ENCODE results near the gene PRSS57.
"Not testable (repeated sequence)": the region's sequence is repeated elsewhere in the genome, so short reads cannot be mapped to it uniquely, and the experiment has no call there.

GRCh38 chr19:740816-741505 lies 45.7 kb upstream of the PRSS57 start:
- not testable (repeated sequence) for TF ChIP-seq POLR2AphosphoS5 (IDR thresholded peaks at IDR 0.05; ENCODE audit: low read depth, low read length); CTCF (IDR thresholded peaks at IDR 0.05); SIN3A (IDR thresholded peaks at IDR 0.05; ENCODE audit: borderline replicate concordance, insufficient read depth, low read depth, low read length); REST (IDR thresholded peaks at IDR 0.05; ENCODE audit: insufficient read depth in 1 of 2, low read depth in 2 of 2, low read length in 1 of 2)

Measured in Panc1 (cell line).